ENCODE measurements around the gene HLA-DPB1. TPM values are rescaled to one million over a fixed set of nuclear protein-coding genes. Genes with fewer than 3 reads are reported as not detected.

Gene HLA-DPB1
- total RNA-seq = 1 to 10 TPM; 5.2 to 5.4 TPM

DNA sequence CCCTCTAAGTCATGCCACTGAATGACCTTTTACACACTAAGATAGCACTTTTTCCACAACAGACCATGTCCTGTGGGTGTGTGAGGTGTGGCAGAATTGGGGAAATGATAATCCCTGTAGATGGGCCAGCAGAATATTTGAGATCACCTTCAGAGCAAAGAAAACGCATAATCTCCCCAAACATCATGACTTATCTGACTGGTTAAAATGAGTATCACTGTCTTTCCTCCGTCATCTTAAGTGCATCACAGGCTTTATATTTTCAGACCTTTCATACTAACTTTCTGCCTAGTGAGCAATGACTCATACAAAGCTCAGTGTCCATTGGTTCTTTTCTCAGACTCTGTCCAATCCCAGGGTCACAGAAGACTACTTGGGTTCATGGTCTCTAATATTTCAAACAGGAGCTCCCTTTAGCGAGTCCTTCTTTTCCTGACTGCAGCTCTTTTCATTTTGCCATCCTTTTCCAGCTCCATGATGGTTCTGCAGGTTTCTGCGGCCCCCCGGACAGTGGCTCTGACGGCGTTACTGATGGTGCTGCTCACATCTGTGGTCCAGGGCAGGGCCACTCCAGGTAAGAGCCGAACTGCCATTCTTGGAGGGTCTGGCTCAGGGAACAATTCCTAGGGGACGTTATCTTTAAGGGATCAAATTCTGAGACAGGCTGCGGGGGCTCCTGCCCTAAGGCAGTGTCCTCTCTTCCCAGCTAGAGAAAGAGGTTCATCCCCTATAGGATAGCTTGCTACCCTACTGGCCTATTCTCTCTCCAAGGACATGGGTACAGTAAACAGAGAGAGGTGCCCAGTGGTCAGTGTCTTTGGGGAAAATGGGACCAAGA lies at the start of gene HLA-DPB1:
Gene HLA-DPB1, plus strand, starts transcription at position 423 of the 838 bp plus-strand sequence. Its CDS starts 52 bp downstream, at position 475.
- intact Hi-C loops (cut with DNase I, micrococcal nuclease) = no loop called here
- H3K27ac Mint-ChIP-seq = peak within 1 kb of the TSS; percentile 34
- CTCF ChIA-PET = interaction anchor here (0.7 to 1.9 kb wide), 7 partner anchors 27 to 122 kb away, joined by 3 to 8 read pairs (median 4); no protein-coding TSS in a partner anchor

GRCh38 chr6:33028220-33028849 lies 47.5 kb upstream of the HLA-DPB1 start:
- intact Hi-C loops (cut with DNase I, micrococcal nuclease) = no loop called here
- no peaks in the 10 kb centered on the region for H3K9me3 Mint-ChIP-seq (ENCODE audit: low read depth)
- H3K27ac Mint-ChIP-seq = no peak overlapping the region
- peaks cover 4% of the 10 kb centered on the region for H3K27me3 Mint-ChIP-seq
- POLR2A ChIA-PET = no interaction called here
- H3K4me3 Mint-ChIP-seq = no peak overlapping the region
- CTCF ChIA-PET = interaction anchor here (0.6 to 1.2 kb wide), 2 partner anchors 13 to 21 kb away, joined by 3 to 4 read pairs; no protein-coding TSS in a partner anchor
- peaks cover 10% of the 10 kb centered on the region for H3K4me1 Mint-ChIP-seq
- ATAC-seq (no peak), DNase-seq (no peak)
- no peaks in the 10 kb centered on the region for H3K36me3 Mint-ChIP-seq (ENCODE audit: low read depth)

More for the DNA sequence above, at the start of gene HLA-DPB1:
- Mint-ChIP-seq H3K9me3 (ENCODE audit: low read depth) (no peaks in the 10 kb centered on the region), H3K36me3 (ENCODE audit: low read depth) (peaks cover 1% of the 10 kb centered on the region), H3K27me3 (peaks cover 4% of the 10 kb centered on the region), H3K4me3 (peak within 1 kb of the TSS; percentile 62), H3K4me1 (peaks cover 33% of the 10 kb centered on the region)
- ATAC-seq = peak; percentile 95
- DNase-seq = peak; percentile 14
- POLR2A ChIA-PET = interaction anchor here (1.0 kb wide), 1 partner anchor 104 kb away, joined by 4 read pairs; no protein-coding TSS in a partner anchor

GRCh38 chr6:33029328-33030184 lies 46.2 kb upstream of the HLA-DPB1 start:
- Mint-ChIP-seq H3K4me3 (no peak overlapping the region), H3K9me3 (ENCODE audit: low read depth) (no peaks in the 10 kb centered on the region), H3K27ac (peak overlapping the region; percentile 2)

DNA sequence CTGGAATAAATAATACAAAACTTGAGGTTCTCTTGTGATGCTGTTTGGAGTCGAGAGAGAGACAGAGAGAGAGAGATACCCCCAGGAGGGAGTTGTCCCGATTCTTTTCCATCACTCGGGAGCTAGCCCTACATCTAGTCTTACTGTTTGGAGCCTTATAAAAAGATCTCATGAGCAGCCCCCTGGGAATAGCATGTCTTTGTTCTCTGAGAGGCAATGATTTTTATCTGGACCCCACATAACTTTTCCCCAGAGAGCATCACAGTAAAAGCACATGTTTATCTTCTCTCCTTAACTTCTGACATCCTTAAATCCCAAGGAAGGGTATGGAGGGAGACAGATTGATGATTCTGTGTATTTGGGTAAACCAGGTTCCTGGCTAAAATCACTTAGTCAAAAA lies 45.5 kb upstream of the HLA-DPB1 start:
- Mint-ChIP-seq H3K9me3 (ENCODE audit: low read depth) (peaks cover 4% of the 10 kb centered on the region), H3K27ac (no peak overlapping the region), H3K36me3 (ENCODE audit: low read depth) (no peaks in the 10 kb centered on the region), H3K4me3 (no peak overlapping the region), H3K4me1 (peaks cover 10% of the 10 kb centered on the region), H3K27me3 (peaks cover 6% of the 10 kb centered on the region)
- POLR2A ChIA-PET = no interaction called here
- intact Hi-C loops (cut with DNase I, micrococcal nuclease) = no loop called here
- DNase-seq = no peak
- CTCF ChIA-PET = interaction anchor here (0.7 to 1.2 kb wide), 2 partner anchors 95 to 104 kb away, joined by 3 read pairs; no protein-coding TSS in a partner anchor
- ATAC-seq = no peak

More at GRCh38 chr6:33029328-33030184, 46.2 kb upstream of the HLA-DPB1 start:
- Mint-ChIP-seq H3K36me3 (ENCODE audit: low read depth) (no peaks in the 10 kb centered on the region), H3K27me3 (peaks cover 4% of the 10 kb centered on the region), H3K4me1 (peaks cover 10% of the 10 kb centered on the region)
- ChIA-PET POLR2A (interaction anchor here (0.7 kb wide), 1 partner anchor 17 kb away, joined by 3 read pairs; no protein-coding TSS in a partner anchor), CTCF (interaction anchor here (1.0 to 1.2 kb wide), 3 partner anchors 15 to 96 kb away, joined by 3 to 4 read pairs (median 4); no protein-coding TSS in a partner anchor)
- intact Hi-C loops (cut with DNase I, micrococcal nuclease) = no loop called here
- DNase-seq = peak; percentile 43
- peak; percentile 87 for ATAC-seq

DNA sequence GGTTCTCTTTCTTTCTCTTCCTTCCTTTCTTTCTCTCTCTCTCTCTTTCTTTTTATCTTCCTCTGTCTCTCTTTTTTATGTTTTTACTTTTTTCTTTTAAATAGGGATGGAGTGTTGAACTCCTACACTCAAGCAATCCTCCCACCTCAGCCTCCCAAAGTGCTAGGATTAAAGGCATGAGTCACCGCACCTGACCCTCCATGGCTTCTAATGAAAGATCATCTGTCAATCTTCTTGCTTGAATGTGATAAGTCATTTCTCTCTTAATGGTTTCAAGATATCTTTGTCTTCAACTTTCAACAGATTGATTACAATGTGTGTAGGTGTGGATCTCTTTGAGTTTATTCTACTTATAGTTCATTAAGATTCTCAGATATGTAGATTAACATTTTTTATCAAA lies 41.2 kb upstream of the HLA-DPB1 start:
- intact Hi-C loops (cut with DNase I, micrococcal nuclease) = no loop called here
- no peak overlapping the region for H3K27ac Mint-ChIP-seq
- H3K27me3 Mint-ChIP-seq = peaks cover 9% of the 10 kb centered on the region
- no peak overlapping the region for H3K4me3 Mint-ChIP-seq
- H3K4me1 Mint-ChIP-seq = no peaks in the 10 kb centered on the region
- H3K9me3 Mint-ChIP-seq (ENCODE audit: low read depth) = peaks cover 14% of the 10 kb centered on the region
- ATAC-seq (no peak), DNase-seq (no peak)
- no peaks in the 10 kb centered on the region for H3K36me3 Mint-ChIP-seq (ENCODE audit: low read depth)
- POLR2A ChIA-PET = no interaction called here
- CTCF ChIA-PET = interaction anchor here (0.7 to 1.2 kb wide), 2 partner anchors 41 to 1740 kb away, joined by 3 read pairs; partner anchors contain the start of gene HLA-DPB1

DNA sequence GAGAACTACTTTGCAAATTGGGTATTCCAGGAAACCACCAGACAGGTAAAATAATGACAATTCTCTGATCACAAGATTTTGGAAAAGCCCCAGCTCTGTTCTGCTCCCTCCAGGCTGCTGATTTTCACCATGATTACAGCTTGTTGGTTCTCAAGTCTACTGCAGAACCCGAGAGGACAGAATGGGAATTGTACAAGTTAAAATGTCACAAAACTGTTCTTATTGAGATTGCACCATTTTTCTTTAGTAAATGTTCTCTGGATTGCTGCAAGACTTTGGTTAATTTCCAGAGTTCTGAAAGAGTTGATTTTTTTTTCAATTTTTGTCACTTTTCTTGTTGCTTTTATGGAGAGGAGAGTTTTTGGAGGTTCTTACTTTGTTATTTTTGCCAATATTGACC lies 39.3 kb upstream of the HLA-DPB1 start:
- H3K27me3 Mint-ChIP-seq = peaks cover 9% of the 10 kb centered on the region
- intact Hi-C loops (cut with DNase I, micrococcal nuclease) = no loop called here
- ChIA-PET CTCF (interaction anchor here (0.9 to 2.3 kb wide), 9 partner anchors 10 to 335 kb away, joined by 3 to 6 read pairs (median 3); no protein-coding TSS in a partner anchor), POLR2A (no interaction called here)
- no peaks in the 10 kb centered on the region for H3K36me3 Mint-ChIP-seq (ENCODE audit: low read depth)
- no peaks in the 10 kb centered on the region for H3K4me1 Mint-ChIP-seq
- ATAC-seq = no peak
- DNase-seq = no peak
- H3K4me3 Mint-ChIP-seq = no peak overlapping the region
- peaks cover 14% of the 10 kb centered on the region for H3K9me3 Mint-ChIP-seq (ENCODE audit: low read depth)
- no peak overlapping the region for H3K27ac Mint-ChIP-seq

GRCh38 chr6:33040157-33040556 lies 35.6 kb upstream of the HLA-DPB1 start:
- POLR2A ChIA-PET = no interaction called here
- peaks cover 11% of the 10 kb centered on the region for H3K9me3 Mint-ChIP-seq (ENCODE audit: low read depth)
- no peaks in the 10 kb centered on the region for H3K4me1 Mint-ChIP-seq
- no peak overlapping the region for H3K27ac Mint-ChIP-seq
- DNase-seq = no peak
- intact Hi-C loops (cut with DNase I, micrococcal nuclease) = no loop called here
- CTCF ChIA-PET = interaction anchor here (0.6 to 0.7 kb wide), 3 partner anchors 42 to 83 kb away, joined by 3 read pairs; no protein-coding TSS in a partner anchor
- no peak for ATAC-seq
- no peaks in the 10 kb centered on the region for H3K36me3 Mint-ChIP-seq (ENCODE audit: low read depth)
- no peak overlapping the region for H3K4me3 Mint-ChIP-seq
- peaks cover 12% of the 10 kb centered on the region for H3K27me3 Mint-ChIP-seq

DNA sequence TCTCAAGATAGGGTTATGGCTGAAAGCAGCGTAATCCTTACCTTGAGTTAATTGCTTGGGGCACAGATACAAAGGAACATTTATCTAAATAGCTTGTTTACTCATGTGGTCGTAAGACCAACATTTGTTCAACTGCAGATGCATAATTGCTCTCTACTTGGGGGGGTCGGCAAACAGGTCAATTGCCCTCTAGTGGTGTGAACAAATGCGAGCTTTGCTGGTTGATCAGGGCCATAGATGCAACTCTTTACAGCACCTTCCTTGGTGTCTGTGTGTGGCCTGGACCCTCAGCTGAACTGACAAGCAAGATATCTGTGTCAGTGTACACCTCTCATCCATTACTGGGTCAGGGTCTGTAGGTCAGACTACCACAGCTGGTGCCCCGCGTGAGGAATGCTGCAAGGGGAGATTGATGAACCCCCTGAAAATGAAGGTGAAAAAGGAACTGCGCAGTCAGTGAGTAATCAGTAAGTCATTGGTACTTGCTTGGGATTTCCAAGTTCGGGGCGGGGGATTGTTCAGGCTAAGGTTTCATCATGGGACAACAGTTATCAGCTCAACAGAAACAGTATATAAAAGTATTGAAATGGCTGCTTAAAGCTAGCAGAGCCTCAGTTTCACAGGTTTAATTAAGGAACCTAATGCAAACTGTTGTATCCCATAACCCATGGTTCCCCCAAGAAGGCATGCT lies 26.3 kb upstream of the HLA-DPB1 start:
- no peaks in the 10 kb centered on the region for H3K36me3 Mint-ChIP-seq (ENCODE audit: low read depth)
- intact Hi-C loops (cut with DNase I, micrococcal nuclease) = loop anchor here in 1 of 2 experiments (5.0 kb wide), 1 partner anchor 58 kb away; no protein-coding TSS in a partner anchor

DNA sequence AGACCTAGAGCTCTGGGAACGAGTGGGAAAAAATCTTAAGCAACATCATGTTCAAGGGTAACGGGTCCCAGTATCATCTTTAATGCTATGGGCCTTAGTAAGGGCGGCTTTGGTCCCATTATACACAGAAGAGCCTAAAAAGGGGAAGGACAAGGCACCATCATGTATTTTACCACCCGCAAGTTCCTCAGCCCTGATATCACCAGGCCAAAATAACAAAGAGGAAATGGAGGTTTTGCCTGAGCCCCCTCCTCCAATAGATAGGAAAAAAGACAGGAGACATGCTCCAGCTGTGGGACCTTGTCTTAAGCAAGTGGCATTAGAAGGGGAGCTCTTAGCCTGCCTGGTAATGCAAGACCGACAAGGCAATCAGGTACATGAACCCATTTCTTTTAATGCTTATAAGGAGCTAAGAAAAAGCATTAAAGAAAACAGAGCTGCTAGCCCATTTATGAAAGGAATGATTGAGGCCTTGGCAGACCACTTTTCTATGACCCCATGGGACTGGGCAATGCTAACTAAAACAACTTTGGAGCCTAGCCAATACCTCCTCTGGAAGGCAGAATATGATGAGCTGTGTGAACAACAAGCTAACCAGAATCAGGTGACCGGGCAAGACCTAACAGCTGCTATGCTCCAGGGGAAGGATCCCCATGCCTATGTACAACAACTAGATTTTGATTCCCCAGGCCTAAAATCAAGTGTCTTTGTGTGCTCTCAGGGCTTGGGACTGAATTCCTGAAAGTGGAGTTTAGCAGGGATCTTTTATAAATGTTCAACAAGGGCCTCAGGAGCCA lies 25.6 kb upstream of the HLA-DPB1 start:
- Mint-ChIP-seq H3K36me3 (ENCODE audit: low read depth) (no peaks in the 10 kb centered on the region), H3K4me3 (no peak overlapping the region), H3K27ac (no peak overlapping the region), H3K9me3 (ENCODE audit: low read depth) (no peaks in the 10 kb centered on the region), H3K4me1 (no peaks in the 10 kb centered on the region), H3K27me3 (peaks cover 23% of the 10 kb centered on the region)
- DNase-seq (no peak), ATAC-seq (no peak)
- POLR2A ChIA-PET = no interaction called here
- CTCF ChIA-PET = interaction anchor here (0.6 to 1.4 kb wide), 8 partner anchors 14 to 1498 kb away, joined by 3 to 4 read pairs (median 4); no protein-coding TSS in a partner anchor
- intact Hi-C loops (cut with DNase I, micrococcal nuclease) = loop anchor here in 1 of 2 experiments (5.0 kb wide), 1 partner anchor 57 kb away; no protein-coding TSS in a partner anchor

More for the DNA sequence above, 26.3 kb upstream of the HLA-DPB1 start:
- H3K4me1 Mint-ChIP-seq = no peaks in the 10 kb centered on the region
- ChIA-PET POLR2A (no interaction called here), CTCF (interaction anchor here (0.6 to 1.4 kb wide), 10 partner anchors 13 to 1498 kb away, joined by 3 to 5 read pairs (median 4); partner anchors contain the start of gene HLA-DPB1)
- no peak overlapping the region for H3K27ac Mint-ChIP-seq
- H3K27me3 Mint-ChIP-seq = peaks cover 25% of the 10 kb centered on the region
- H3K9me3 Mint-ChIP-seq (ENCODE audit: low read depth) = no peaks in the 10 kb centered on the region
- no peak overlapping the region for H3K4me3 Mint-ChIP-seq
- DNase-seq (no peak), ATAC-seq (no peak)

- no peak for ATAC-seq
- intact Hi-C loops (cut with DNase I, micrococcal nuclease) = loop anchor here in 1 of 2 experiments (5.0 kb wide), 1 partner anchor 55 kb away; no protein-coding TSS in a partner anchor
- H3K36me3 Mint-ChIP-seq (ENCODE audit: low read depth) = no peaks in the 10 kb centered on the region
- ChIA-PET CTCF (no interaction called here), POLR2A (no interaction called here)
- no peak overlapping the region for H3K4me3 Mint-ChIP-seq
- H3K4me1 Mint-ChIP-seq = peaks cover 8% of the 10 kb centered on the region
- no peak for DNase-seq
- no peak overlapping the region for H3K27ac Mint-ChIP-seq
- H3K27me3 Mint-ChIP-seq = peaks cover 15% of the 10 kb centered on the region
- no peaks in the 10 kb centered on the region for H3K9me3 Mint-ChIP-seq (ENCODE audit: low read depth)
Measured at GRCh38 chr6:33052627-33053026, 23.2 kb upstream of the HLA-DPB1 start.

Measured in activated CD4-positive, alpha-beta T cell treated with anti-CD3 and anti-CD28 coated beads for 36 hours (primary cell).